ENCODE measurements around the gene PTK6. TPM values are rescaled to one million over a fixed set of nuclear protein-coding genes. Genes with fewer than 3 reads are reported as not detected.

PTK6 gene
- total RNA-seq, 2 experiments from 2014 or later: 0.13 to 2.0 TPM

DNA sequence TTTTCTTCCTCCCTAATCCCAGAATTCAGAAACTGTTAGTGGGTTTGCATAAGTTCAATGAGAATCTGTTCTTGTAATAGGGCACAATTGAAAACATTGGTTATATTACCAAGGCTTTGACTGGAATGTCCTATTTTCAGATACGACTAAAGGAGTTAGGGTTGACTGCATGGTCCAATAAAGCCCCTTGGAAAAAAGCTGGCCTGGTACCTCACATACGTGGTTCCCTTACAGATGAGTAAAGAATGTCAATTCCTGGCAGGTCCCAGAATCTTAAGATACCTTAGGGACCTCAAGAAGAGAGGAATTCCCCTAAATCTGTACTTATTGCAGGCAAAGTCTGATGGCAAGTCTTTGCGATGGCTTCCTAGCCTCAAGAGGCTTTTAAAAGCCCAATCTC lies 12.0 kb downstream of the PTK6 start:
- intact Hi-C loops (cut with micrococcal nuclease; ENCODE audit: unreplicated experiment): no loop called here

DNA sequence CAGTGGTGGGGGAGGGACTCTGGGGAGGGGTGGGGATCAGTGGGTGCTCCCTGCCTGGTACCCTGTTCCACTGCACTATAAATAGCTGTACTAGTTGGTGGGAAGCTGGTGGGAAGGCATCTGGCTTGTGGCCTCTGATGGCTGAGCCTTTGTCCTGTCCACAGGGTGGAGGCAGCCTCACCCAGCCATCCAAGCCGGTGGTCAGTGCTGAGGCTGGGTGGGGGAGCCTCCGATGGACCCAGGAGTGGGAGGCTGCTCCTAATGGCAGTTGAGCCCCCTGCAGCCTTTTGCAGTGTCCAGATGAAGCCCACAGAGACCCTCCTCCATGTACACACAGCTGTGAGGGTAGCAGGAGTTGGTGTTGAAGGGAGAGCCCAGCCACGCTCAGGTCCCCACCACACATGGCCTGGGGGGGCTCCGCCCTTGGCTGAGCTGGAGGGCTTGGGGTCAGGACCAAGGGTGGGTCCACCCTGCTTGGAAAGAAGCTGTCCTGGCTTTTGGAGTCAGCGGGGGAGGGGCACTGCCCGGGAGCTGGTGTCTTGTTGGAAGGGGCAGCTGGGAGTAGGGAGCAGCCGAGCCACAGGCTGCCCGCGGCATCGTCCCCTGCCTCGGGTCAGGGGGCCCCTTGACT lies 14.1 kb downstream of the PTK6 start:
- Histone ChIP-seq H2AFZ (ENCODE audit: low read length) (no peak overlapping the region), H3K4me3 (ENCODE audit: low read depth, low read length, poor library complexity, severe bottlenecking) (no peak overlapping the region), H3K79me2 (ENCODE audit: insufficient read depth, low read depth, low read length) (no peaks in the 10 kb centered on the region; the same call in 1 of the 2 replicates), H4K20me1 (ENCODE audit: insufficient read depth, low read length) (no peaks in the 10 kb centered on the region), H3K4me2 (ENCODE audit: low read length) (no peak overlapping the region), H3K9me3 (ENCODE audit: low read length) (peaks cover 6% of the 10 kb centered on the region; the same call in 1 of the 2 replicates), H3K9me2 (ENCODE audit: insufficient read depth, low read length) (no peaks in the 10 kb centered on the region), H3K27ac (ENCODE audit: low read depth, low read length, poor library complexity, severe bottlenecking) (no peak overlapping the region), H3K4me1 (ENCODE audit: insufficient read depth, low read length, poor library complexity, severe bottlenecking) (peaks cover 11% of the 10 kb centered on the region), H3K36me3 (ENCODE audit: insufficient read depth, low read length) (peaks cover 21% of the 10 kb centered on the region)
- DNase-seq (ENCODE audit: low spot score): no peak
- POLR2A ChIA-PET: no interaction called here
- TF ChIP-seq, protein P1, sequence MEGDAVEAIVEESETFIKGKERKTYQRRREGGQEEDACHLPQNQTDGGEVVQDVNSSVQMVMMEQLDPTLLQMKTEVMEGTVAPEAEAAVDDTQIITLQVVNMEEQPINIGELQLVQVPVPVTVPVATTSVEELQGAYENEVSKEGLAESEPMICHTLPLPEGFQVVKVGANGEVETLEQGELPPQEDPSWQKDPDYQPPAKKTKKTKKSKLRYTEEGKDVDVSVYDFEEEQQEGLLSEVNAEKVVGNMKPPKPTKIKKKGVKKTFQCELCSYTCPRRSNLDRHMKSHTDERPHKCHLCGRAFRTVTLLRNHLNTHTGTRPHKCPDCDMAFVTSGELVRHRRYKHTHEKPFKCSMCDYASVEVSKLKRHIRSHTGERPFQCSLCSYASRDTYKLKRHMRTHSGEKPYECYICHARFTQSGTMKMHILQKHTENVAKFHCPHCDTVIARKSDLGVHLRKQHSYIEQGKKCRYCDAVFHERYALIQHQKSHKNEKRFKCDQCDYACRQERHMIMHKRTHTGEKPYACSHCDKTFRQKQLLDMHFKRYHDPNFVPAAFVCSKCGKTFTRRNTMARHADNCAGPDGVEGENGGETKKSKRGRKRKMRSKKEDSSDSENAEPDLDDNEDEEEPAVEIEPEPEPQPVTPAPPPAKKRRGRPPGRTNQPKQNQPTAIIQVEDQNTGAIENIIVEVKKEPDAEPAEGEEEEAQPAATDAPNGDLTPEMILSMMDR (conservative IDR thresholded peaks at IDR 0.05; ENCODE audit: low read length): no peak
- no peak for TF ChIP-seq EZH2phosphoT487 (IDR thresholded peaks at IDR 0.05; ENCODE audit: borderline replicate concordance, low read depth, low read length)
- BruUV-seq (replicated peaks): no TSS peak
- CTCF ChIA-PET (ENCODE audit: unreplicated experiment): no interaction called here
- intact Hi-C loops (cut with micrococcal nuclease; ENCODE audit: unreplicated experiment): no loop called here

More for the DNA sequence above, 12.0 kb downstream of the PTK6 start:
- H3K4me3 ChIP-seq (ENCODE audit: low read depth, low read length, poor library complexity, severe bottlenecking): no peak overlapping the region
- TF ChIP-seq, protein P1 (conservative IDR thresholded peaks at IDR 0.05; ENCODE audit: low read length): no peak
- no peak for TF ChIP-seq EZH2phosphoT487 (IDR thresholded peaks at IDR 0.05; ENCODE audit: borderline replicate concordance, low read depth, low read length)
- H3K36me3 ChIP-seq (ENCODE audit: insufficient read depth, low read length): peaks cover 21% of the 10 kb centered on the region
- ChIA-PET CTCF (ENCODE audit: unreplicated experiment) (no interaction called here), POLR2A (no interaction called here)
- H3K27ac ChIP-seq (ENCODE audit: low read depth, low read length, poor library complexity, severe bottlenecking): no peak overlapping the region
- H4K20me1 ChIP-seq (ENCODE audit: insufficient read depth, low read length): no peaks in the 10 kb centered on the region
- no peak overlapping the region for H2AFZ ChIP-seq (ENCODE audit: low read length)
- H3K79me2 ChIP-seq (ENCODE audit: insufficient read depth, low read depth, low read length): no peaks in the 10 kb centered on the region; the same call in 1 of the 2 replicates
- no peaks in the 10 kb centered on the region for H3K9me2 ChIP-seq (ENCODE audit: insufficient read depth, low read length)
- no peak for DNase-seq (ENCODE audit: low spot score)
- BruUV-seq (replicated peaks): no TSS peak
- peaks cover 4% of the 10 kb centered on the region for H3K4me1 ChIP-seq (ENCODE audit: insufficient read depth, low read length, poor library complexity, severe bottlenecking)
- no peak overlapping the region for H3K4me2 ChIP-seq (ENCODE audit: low read length)
- peaks cover 6% of the 10 kb centered on the region; the same call in 1 of the 2 replicates for H3K9me3 ChIP-seq (ENCODE audit: low read length)
